GM23248 (cell line): ENCODE data around the gene MAPK11.

Experiments
- EZH2 ChIP-seq: fragments of 200-600 bp; sonication (generic); IDR thresholded peaks from 2 replicates; pipeline ENCODE4 v1.6.1; 2018; ENCODE audit warnings: antibody characterized with exemption, mild to moderate bottlenecking; ENCODE audit not compliant: insufficient read depth, poor library complexity, severe bottlenecking
- EZH2phosphoT487 ChIP-seq: fragments of 200-600 bp; sonication (generic); IDR thresholded peaks from 2 replicates; pipeline ENCODE4 v1.6.1; 2018; ENCODE audit warnings: antibody characterized with exemption, moderate library complexity, mild to moderate bottlenecking, low read depth; ENCODE audit not compliant: insufficient read depth

GRCh38 chr22:50246242-50247175 is 23.7 kb downstream of the MAPK11 start:
- TF ChIP-seq EZH2 = no peak
- TF ChIP-seq EZH2phosphoT487 = no peak
